ENCODE data around the gene GTF2F2.

Gene GTF2F2

GRCh38 chr13:45209229-45209628, 88.9 kb downstream of the GTF2F2 start:
- DNase-seq: no peak

GRCh38 chr13:45215392-45216077, 95.2 kb downstream of the GTF2F2 start:
- DNase-seq: no peak

GRCh38 chr13:45216193-45216592, 95.9 kb downstream of the GTF2F2 start:
- no peak for DNase-seq

GRCh38 chr13:45218689-45219088, 98.4 kb downstream of the GTF2F2 start:
- no peak for DNase-seq

- DNase-seq: no peak
Measured at GRCh38 chr13:45219123-45219891, 99.0 kb downstream of the GTF2F2 start.

- no peak for DNase-seq
Measured at GRCh38 chr13:45219938-45220375, 99.6 kb downstream of the GTF2F2 start.

- no peak for DNase-seq
Measured at GRCh38 chr13:45220403-45220802, 100.1 kb downstream of the GTF2F2 start.

GRCh38 chr13:45222516-45222915, 102.2 kb downstream of the GTF2F2 start:
- DNase-seq: no peak

GRCh38 chr13:45222919-45223318, 102.6 kb downstream of the GTF2F2 start:
- no peak for DNase-seq

- DNase-seq: no peak
Measured at GRCh38 chr13:45224176-45224575, 103.9 kb downstream of the GTF2F2 start.

- no peak for DNase-seq
Measured at GRCh38 chr13:45225370-45225769, 105.1 kb downstream of the GTF2F2 start.

- DNase-seq: no peak
Measured at GRCh38 chr13:45226024-45226423, 105.7 kb downstream of the GTF2F2 start.

- DNase-seq: no peak
Measured at GRCh38 chr13:45228002-45228401, 107.7 kb downstream of the GTF2F2 start.

GRCh38 chr13:45229172-45229571, 108.9 kb downstream of the GTF2F2 start:
- DNase-seq: no peak

- no peak for DNase-seq
Measured at GRCh38 chr13:45231305-45231704, 111.0 kb downstream of the GTF2F2 start.

- DNase-seq: no peak
Measured at GRCh38 chr13:45231722-45232121, 111.4 kb downstream of the GTF2F2 start.

- no peak for DNase-seq
Measured at GRCh38 chr13:45232591-45232990, 112.3 kb downstream of the GTF2F2 start.

GRCh38 chr13:45238945-45239795, 118.9 kb downstream of the GTF2F2 start:
- no peak for DNase-seq

- DNase-seq: no peak
Measured at GRCh38 chr13:45240143-45240542, 119.8 kb downstream of the GTF2F2 start.

- DNase-seq: no peak
Measured at GRCh38 chr13:45242070-45242469, 121.8 kb downstream of the GTF2F2 start.

GRCh38 chr13:45242524-45242923, 122.2 kb downstream of the GTF2F2 start:
- DNase-seq: no peak

- no peak for DNase-seq
Measured at GRCh38 chr13:45243077-45243476, 122.8 kb downstream of the GTF2F2 start.

All from hypothalamus (tissue), 51 donors.